Stimulated activated memory B cell treated with anti-CD40 and anti-IgM and Interleukin-4, amounts not matched to agents 10 μg/mL and 1 μg/mL and 100 μg/mL, for 72 hours (primary cell): ENCODE measurements around the gene PEAK3.

ENCODE experiments used
- ATAC-seq: fragments of 150-1000 bp; cut with Tn5 transposase; 2 replicates; pipeline ENCODE4 v1.10.0; 2021
- H3K27ac Mint-ChIP-seq: one replicate; pipeline ENCODE4 v1.8.0; 2022; ENCODE audit warnings: mild to moderate bottlenecking, mixed read lengths
- H3K27me3 Mint-ChIP-seq: one replicate; pipeline ENCODE4 v1.8.0; 2022; ENCODE audit warnings: mixed read lengths
- H3K36me3 Mint-ChIP-seq: one replicate; pipeline ENCODE4 v1.8.0; 2022; ENCODE audit warnings: mixed read lengths
- H3K4me1 Mint-ChIP-seq: one replicate; pipeline ENCODE4 v1.8.0; 2022; ENCODE audit warnings: mixed read lengths
- H3K4me3 Mint-ChIP-seq: one replicate; pipeline ENCODE4 v1.8.0; 2022; ENCODE audit warnings: mild to moderate bottlenecking, moderate library complexity, mixed read lengths
- H3K9me3 Mint-ChIP-seq: one replicate; pipeline ENCODE4 v1.8.0; 2022; ENCODE audit warnings: mixed read lengths

The PEAK3 gene

DNA sequence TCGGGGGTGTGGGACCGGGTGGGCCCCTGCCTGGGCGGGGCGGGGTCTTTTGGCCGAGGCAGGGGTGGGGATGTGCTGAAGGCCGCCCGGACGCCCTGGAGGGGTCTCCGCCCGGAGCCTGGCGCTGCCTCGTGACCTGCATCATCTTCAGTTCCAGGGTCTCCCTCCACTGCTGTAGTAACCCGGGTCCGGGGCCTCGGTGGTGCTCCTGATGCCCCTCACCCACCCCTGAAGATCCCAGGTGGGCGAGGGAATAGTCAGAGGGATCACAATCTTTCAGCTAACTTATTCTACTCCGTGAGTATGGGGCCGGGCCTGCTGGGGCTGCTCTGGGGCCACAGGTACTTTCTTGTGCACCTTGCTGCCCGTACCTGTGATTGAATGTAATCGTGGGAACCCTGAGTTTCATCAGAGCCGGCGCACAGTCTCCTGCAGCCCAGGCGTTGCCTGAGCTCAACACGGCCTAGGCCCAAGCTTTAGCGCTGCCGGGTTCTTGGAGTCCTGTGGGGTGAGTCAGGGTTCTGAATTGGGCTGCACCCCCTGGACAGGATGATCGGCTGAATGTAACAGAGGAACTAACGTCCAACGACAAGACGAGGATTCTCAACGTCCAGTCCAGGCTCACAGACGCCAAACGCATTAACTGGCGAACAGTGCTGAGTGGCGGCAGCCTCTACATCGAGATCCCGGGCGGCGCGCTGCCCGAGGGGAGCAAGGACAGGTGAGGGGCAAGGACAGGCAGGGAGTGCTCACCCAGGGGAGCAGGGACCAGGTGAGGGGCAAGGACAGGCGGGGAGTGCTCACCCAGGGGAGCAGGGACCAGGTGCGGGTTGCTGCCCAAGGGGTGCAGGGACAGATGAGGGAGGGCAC lies 10.5 kb downstream of the PEAK3 start:
- H3K4me1 Mint-ChIP-seq: peaks cover 56% of the 10 kb centered on the region
- H3K27me3 Mint-ChIP-seq: no peaks in the 10 kb centered on the region
- no peak for ATAC-seq
- H3K9me3 Mint-ChIP-seq: no peaks in the 10 kb centered on the region
- H3K36me3 Mint-ChIP-seq: peaks cover 54% of the 10 kb centered on the region
- peak overlapping the region; percentile 94 for H3K4me3 Mint-ChIP-seq
- H3K27ac Mint-ChIP-seq: peak overlapping the region; percentile 97

DNA sequence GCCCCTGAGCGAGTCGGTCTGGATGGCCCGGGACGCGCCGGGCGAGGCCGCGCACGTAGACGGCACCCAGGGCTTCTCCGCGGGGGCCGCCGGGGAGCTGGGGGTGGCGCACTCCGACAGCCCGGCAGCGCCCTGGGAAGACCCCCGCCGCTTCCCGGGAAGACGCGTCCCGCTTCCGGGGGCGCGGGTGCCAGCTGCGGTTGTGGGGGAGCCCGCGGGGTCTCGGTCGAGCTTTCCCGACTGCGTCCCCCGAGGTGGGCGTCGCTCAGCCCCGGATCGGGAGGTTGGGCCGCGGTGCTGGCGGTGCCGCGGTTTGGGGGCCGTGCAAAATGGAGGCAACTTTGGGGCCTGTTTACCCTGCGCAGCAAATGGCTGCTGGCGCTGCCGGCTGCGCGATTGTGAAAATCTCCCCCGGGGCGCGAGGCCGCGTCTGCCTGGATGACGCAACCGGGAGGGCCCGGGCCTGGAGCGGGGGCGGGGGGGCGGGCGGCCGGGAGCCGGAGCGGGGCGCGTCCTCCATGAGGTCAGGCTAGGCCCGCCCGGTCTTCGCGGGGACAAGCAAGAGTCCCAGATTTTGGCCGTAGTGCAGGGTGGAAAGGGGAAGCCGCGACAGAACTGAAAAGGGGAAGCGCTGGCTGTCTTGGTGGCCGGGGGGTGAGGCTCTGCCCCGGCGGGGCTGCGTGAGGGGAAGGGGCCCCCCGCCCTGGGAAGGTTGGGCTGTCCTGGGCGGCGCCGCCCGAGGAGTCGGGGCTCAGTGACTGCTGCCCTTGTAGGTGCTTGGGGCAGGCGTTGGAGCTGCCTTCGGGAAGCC lies 11.3 kb downstream of the PEAK3 start:
- Mint-ChIP-seq H3K9me3 (no peaks in the 10 kb centered on the region), H3K4me3 (peak overlapping the region; percentile 94), H3K27ac (peak overlapping the region; percentile 97), H3K4me1 (peaks cover 64% of the 10 kb centered on the region), H3K27me3 (no peaks in the 10 kb centered on the region), H3K36me3 (peaks cover 54% of the 10 kb centered on the region)
- peak; percentile 63 for ATAC-seq

DNA sequence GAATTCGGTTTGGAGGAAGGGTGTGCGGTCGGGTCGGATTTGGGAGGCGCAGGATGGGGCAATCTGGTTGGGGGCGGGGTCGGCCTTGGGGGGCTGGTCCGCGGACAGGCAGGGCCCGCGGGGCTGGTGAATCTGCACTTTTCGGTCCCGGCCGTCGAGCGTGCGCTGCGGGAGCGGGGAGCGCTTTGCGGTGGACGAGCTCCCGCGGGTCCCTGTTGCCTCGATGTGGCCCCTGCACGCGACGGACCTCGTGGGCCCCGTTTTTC lies 11.9 kb downstream of the PEAK3 start:
- H3K27ac Mint-ChIP-seq: peak overlapping the region; percentile 97
- H3K9me3 Mint-ChIP-seq: no peaks in the 10 kb centered on the region
- H3K4me3 Mint-ChIP-seq: peak overlapping the region; percentile 94
- peaks cover 51% of the 10 kb centered on the region for H3K36me3 Mint-ChIP-seq
- peaks cover 61% of the 10 kb centered on the region for H3K4me1 Mint-ChIP-seq
- ATAC-seq: no peak
- no peaks in the 10 kb centered on the region for H3K27me3 Mint-ChIP-seq

DNA sequence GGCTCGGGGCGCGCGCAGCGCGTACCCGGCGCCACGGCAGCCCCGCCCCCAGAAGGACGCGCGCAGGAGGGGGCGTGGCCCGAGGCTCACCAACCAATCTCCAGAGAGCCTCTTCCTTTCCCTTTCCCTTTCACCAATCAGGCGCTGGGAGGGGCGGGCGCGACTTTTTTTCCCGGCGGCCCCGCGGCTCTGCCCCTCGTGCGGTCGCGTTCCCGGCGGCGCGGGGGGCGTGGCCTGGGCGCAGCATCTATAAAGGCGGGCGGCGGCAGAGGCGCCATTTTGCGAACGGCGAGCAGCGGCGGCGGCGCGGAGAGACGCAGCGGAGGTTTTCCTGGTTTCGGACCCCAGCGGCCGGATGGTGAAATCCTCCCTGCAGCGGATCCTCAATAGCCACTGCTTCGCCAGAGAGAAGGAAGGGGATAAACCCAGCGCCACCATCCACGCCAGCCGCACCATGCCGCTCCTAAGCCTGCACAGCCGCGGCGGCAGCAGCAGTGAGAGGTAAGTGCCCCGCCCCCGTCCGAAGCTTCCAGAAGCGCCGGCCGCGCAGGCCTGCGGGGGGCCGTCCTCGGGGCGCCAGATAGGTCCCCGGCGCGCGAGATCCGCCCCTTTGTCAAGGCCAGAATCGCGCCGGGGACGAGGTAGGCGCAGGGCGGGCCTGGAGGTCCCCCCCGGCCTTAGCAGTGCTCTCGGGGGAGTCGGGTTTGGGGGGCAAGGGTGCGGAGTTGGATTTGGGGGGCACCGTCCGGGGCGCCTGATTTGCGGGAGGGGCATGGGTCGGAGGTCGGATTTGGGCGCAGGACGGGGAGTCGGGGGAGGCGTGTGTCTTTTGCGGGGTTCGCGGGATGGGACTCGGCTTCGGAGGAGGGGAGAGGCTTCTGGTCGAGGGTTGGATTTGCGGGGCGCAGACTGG lies 12.5 kb downstream of the PEAK3 start:
- H3K9me3 Mint-ChIP-seq: no peaks in the 10 kb centered on the region
- H3K4me3 Mint-ChIP-seq: peak overlapping the region; percentile 94
- no peaks in the 10 kb centered on the region for H3K27me3 Mint-ChIP-seq
- ATAC-seq: peak; percentile 78
- H3K4me1 Mint-ChIP-seq: peaks cover 55% of the 10 kb centered on the region
- peaks cover 48% of the 10 kb centered on the region for H3K36me3 Mint-ChIP-seq
- peak overlapping the region; percentile 97 for H3K27ac Mint-ChIP-seq

DNA sequence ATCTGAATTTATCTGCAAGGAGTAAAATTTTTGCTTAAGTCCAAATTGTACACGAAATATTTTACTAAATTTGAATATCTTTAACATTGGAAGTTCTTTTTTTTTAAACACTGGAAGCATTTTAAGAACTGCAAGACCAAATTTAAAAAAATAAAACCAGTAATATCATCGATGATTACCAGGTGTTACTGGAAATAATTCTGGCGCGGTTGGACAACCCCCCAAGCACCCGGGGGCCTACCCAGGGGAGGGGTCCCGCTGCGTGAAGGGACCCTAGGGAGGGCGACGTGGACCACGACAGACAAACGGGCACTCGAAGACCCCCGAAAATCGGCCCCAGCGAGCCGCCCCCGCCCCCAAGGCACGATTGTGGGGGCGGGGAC lies 13.1 kb downstream of the PEAK3 start:
- H3K4me3 Mint-ChIP-seq: peak overlapping the region; percentile 94
- no peak for ATAC-seq
- H3K9me3 Mint-ChIP-seq: no peaks in the 10 kb centered on the region
- H3K36me3 Mint-ChIP-seq: peaks cover 41% of the 10 kb centered on the region
- H3K27ac Mint-ChIP-seq: peak overlapping the region; percentile 97
- H3K27me3 Mint-ChIP-seq: no peaks in the 10 kb centered on the region
- H3K4me1 Mint-ChIP-seq: peaks cover 48% of the 10 kb centered on the region

DNA sequence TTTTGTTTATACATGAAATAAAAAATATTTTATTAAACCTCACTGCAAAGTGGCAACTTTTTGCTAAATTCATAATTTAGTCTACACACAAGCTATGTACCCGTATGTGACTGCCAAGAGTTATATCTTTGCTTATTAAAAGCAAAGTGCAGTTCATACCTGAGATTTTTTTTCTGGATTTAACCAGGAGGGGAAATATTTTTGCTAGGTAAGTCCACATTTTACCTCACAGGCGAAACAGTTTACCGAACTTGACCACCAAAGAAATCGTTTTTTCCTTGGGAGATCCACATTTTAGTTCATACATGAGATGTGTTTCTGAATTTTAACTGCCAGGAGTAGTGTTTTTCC lies 13.5 kb downstream of the PEAK3 start:
- no peaks in the 10 kb centered on the region for H3K9me3 Mint-ChIP-seq
- no peak for ATAC-seq
- peak overlapping the region; percentile 94 for H3K4me3 Mint-ChIP-seq

DNA sequence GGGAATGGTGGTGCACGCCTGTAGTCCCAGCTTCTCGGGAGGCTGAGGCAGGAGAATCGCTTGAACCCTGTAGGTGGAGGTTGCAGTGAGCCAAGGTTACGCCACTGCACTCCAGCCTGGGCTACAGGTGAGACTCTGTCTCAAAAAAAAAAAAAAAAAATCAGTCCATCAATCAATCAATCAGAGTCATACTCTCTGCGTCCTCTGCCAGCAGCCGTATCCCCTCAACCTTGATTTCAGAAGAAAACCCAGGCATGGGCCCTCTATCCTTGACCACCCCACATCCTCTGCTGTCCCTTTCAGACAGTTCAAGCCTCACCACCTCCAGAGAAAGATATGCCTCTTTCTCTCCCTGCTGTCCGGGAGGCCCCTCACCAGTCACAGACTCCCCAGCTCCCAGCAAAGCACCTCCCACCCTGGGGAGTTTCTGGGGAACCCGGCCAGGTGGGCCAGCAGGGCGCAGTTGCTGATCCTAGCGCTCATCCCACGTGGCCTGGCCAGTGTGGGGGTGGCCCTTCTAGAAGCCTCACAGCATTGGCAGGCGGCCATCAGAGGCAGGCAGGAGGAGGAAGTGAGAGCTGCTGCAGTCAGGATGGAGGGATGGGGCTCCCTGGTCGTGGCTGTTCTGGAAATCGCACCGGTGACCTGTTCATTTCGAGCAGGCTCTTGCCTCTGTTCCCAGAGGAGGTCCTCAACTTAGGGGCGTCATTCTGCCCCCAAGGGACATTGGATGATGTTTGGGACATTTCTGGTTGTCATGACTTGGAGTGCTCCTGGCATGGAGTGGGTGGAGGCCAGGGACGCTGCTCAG lies 15.6 kb downstream of the PEAK3 start:
- no peaks in the 10 kb centered on the region for H3K9me3 Mint-ChIP-seq
- no peaks in the 10 kb centered on the region for H3K27me3 Mint-ChIP-seq
- H3K4me3 Mint-ChIP-seq: peak overlapping the region; percentile 49
- ATAC-seq: peak; percentile 56
- peaks cover 32% of the 10 kb centered on the region for H3K4me1 Mint-ChIP-seq
- H3K27ac Mint-ChIP-seq: peak overlapping the region; percentile 84
- peaks cover 21% of the 10 kb centered on the region for H3K36me3 Mint-ChIP-seq

More for the DNA sequence above, 13.5 kb downstream of the PEAK3 start:
- Mint-ChIP-seq H3K36me3 (peaks cover 37% of the 10 kb centered on the region), H3K27ac (peak overlapping the region; percentile 97), H3K4me1 (peaks cover 44% of the 10 kb centered on the region), H3K27me3 (no peaks in the 10 kb centered on the region)

DNA sequence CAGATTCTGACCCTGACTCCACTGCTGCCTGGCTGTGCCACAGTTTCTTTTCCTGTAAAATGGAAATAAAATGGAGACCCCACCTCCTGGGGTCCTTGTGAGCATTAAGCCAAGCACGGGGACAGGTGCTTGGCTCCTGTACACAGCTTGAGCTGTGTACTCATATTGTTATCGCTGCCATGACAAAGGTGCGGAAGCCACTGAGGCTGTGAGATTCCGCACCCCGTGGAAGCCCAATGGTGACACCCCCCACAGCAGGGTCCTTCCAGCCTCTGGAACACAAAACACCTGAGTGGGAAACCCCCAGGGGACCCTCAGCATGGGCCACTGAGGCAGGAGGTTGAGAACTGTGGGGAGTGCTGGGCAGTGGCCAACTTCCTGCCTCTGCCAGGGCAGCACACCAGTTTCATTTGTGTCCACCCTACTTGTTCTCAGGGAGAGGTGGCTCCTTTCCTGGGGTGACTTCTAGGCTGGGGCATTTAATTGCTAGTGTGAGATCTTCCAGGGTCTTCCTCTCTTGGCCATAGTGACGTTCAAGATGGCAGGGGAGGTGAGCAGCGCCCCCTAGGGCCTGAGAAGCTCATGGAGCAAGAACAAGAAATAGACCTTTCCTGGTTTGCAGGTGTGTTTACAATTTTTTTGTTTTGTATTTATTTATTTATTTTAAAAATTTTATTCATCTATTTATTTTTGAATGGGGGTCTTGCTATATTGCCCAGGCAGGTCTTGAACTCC lies 20.4 kb downstream of the PEAK3 start:
- peaks cover 3% of the 10 kb centered on the region for H3K9me3 Mint-ChIP-seq
- no peaks in the 10 kb centered on the region for H3K36me3 Mint-ChIP-seq
- ATAC-seq: no peak
- no peaks in the 10 kb centered on the region for H3K27me3 Mint-ChIP-seq
- H3K27ac Mint-ChIP-seq: peak overlapping the region; percentile 93
- no peak overlapping the region for H3K4me3 Mint-ChIP-seq
- peaks cover 51% of the 10 kb centered on the region for H3K4me1 Mint-ChIP-seq

DNA sequence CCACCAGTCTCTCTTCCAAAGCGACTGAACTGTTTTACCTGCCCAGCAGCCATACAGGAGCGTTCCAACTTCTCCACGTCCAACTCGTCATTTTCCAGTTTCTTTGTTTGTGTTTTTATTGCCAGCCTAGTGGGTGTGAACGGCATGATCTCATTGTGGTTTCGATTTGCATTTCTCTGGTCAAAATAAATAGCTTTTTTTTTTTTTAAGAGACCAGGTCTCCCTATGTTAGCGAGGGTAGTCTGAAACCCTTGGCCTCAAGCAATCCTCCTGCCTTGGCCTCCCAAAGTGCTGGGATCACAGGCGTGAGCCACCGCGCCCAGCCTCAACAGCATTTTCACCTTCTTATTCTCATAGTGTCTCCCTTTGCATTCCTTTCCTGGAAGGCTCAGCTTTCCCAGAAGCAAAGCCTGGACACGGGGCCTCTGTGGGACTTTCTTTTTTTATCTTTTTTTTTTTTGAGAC lies 21.6 kb downstream of the PEAK3 start:
- Mint-ChIP-seq H3K9me3 (peaks cover 3% of the 10 kb centered on the region), H3K36me3 (no peaks in the 10 kb centered on the region), H3K27ac (peak overlapping the region; percentile 93), H3K4me3 (peak overlapping the region; percentile 63), H3K27me3 (no peaks in the 10 kb centered on the region), H3K4me1 (peaks cover 54% of the 10 kb centered on the region)
- ATAC-seq: no peak

DNA sequence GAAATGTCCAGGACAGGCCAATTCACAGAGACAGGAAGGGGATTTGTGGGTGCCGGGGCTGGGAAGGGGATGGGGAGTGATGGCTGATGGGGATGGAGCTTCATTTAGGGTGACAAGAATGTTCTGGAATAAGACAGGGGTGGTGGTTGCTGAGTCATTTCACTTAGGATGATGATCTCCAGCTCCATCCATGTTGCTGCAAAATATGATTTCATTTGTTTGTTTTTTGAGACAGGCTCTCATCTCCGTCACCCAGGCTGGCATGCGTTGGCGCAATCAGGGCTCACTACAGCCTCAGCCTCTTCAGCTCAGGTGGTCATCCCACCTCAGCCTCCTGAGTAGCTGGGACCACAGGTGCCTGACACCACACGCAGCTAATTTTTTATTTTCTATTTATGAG lies 22.6 kb downstream of the PEAK3 start:
- Mint-ChIP-seq H3K4me3 (no peak overlapping the region), H3K36me3 (no peaks in the 10 kb centered on the region), H3K27me3 (no peaks in the 10 kb centered on the region), H3K27ac (peak overlapping the region; percentile 93), H3K4me1 (peaks cover 58% of the 10 kb centered on the region), H3K9me3 (peaks cover 3% of the 10 kb centered on the region)
- no peak for ATAC-seq

DNA sequence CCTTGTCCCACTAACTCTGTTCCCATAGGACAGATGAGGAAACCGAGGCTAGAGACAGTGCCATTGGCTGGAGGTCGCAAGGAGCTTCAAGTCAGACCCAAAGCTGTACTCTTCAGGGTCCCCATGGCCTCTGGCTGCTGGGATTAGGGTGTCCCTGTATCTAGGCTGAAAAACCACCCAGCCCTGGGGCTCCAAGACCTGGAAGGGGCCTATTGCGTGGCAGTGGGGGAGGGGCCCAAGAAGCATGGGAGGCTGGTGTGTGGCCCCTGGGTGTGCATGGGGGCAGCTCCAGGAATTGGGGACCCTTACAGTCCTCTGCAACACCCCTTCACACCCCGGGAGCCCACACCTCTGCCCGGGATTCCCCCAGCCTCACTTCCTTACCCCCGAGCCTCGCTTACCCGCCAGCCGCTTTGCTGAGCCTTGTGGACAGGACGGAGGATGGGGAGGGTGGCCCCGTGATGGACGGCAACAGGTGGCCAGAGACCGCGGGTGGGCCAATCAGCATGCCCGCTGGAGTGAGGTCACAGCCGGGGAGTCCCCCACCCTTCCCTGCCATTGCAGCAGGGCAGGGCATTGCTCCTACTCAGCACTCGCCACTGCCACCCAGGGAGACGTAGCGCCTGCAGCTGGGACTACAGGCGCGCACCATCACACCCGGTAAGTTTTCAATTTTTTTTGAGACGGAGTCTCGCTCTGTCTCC lies 25.8 kb downstream of the PEAK3 start, which contains the start of gene JSRP1:
TSS of gene JSRP1 (minus strand) at position 436 of the 704 bp plus-strand sequence. CDS start 1,103 bp downstream, outside the sequence.
- peak within 1 kb of the TSS; percentile 93 for H3K27ac Mint-ChIP-seq
- H3K4me3 Mint-ChIP-seq: peak within 1 kb of the TSS; percentile 56
- peaks cover 75% of the 10 kb centered on the region for H3K4me1 Mint-ChIP-seq

DNA sequence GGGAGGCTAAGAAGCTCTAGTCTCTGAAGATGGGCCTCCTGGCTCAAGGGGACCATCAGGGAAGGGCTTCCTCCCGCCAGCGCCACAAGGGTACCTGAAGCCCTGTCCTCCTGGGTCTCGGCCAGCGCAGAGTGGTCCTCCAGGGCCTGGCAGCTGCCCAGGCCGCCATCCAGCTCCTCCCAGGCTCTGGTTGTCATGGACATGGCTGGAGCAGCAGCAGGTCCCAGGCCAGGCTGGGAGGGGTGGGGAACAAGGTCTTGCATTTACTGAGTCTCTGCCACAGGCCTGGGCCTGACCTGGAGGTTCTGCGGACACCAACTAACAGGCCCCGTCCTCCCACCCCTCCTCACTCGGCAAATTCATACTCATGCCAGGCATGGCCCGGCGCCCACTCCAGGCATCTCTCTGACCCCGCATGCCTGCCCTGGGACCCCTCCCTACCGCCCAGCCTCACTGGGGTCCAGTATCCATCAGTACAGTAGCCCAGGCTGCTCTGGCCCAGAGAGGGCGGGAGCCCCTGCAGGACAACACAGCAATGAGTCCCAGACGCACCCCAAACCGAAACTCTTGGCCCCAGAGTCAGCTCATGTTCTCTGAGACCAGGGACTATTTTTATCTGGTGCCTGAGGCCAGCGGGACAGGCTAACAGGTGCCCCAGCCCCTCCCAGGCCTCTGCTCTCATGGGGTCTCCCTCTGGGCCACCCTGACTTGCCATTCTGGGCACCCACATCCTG lies 26.7 kb downstream of the PEAK3 start:
- Mint-ChIP-seq H3K27ac (peak overlapping the region; percentile 93), H3K27me3 (peaks cover 19% of the 10 kb centered on the region), H3K4me3 (no peak overlapping the region)

More for the DNA sequence above, 25.8 kb downstream of the PEAK3 start, which contains the start of gene JSRP1:
- no peaks in the 10 kb centered on the region for H3K36me3 Mint-ChIP-seq
- ATAC-seq: peak; percentile 38
- H3K27me3 Mint-ChIP-seq: peaks cover 15% of the 10 kb centered on the region
- peaks cover 3% of the 10 kb centered on the region for H3K9me3 Mint-ChIP-seq

More for the DNA sequence above, 26.7 kb downstream of the PEAK3 start:
- Mint-ChIP-seq H3K36me3 (no peaks in the 10 kb centered on the region), H3K4me1 (peaks cover 72% of the 10 kb centered on the region), H3K9me3 (peaks cover 2% of the 10 kb centered on the region)
- ATAC-seq: no peak
